ENCODE results near the gene AGBL4.

GRCh38 chr1:48771561-48771960 lies 1252.2 kb downstream of the AGBL4 start:
- TF ChIP-seq, protein P1, sequence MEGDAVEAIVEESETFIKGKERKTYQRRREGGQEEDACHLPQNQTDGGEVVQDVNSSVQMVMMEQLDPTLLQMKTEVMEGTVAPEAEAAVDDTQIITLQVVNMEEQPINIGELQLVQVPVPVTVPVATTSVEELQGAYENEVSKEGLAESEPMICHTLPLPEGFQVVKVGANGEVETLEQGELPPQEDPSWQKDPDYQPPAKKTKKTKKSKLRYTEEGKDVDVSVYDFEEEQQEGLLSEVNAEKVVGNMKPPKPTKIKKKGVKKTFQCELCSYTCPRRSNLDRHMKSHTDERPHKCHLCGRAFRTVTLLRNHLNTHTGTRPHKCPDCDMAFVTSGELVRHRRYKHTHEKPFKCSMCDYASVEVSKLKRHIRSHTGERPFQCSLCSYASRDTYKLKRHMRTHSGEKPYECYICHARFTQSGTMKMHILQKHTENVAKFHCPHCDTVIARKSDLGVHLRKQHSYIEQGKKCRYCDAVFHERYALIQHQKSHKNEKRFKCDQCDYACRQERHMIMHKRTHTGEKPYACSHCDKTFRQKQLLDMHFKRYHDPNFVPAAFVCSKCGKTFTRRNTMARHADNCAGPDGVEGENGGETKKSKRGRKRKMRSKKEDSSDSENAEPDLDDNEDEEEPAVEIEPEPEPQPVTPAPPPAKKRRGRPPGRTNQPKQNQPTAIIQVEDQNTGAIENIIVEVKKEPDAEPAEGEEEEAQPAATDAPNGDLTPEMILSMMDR (conservative IDR thresholded peaks at IDR 0.05 in 1 of 2, IDR thresholded peaks at IDR 0.05 in 1 of 2; ENCODE audit: extremely low read depth in 1 of 2, insufficient read depth in 1 of 2, low read depth in 1 of 2, low read length in 2 of 2), result no peak
- no peak for TF ChIP-seq EZH2 (IDR thresholded peaks at IDR 0.05; ENCODE audit: borderline replicate concordance, low read length)

Measured in mammary epithelial cell (primary cell).